Calu3 (cell line): ENCODE data around the gene DHX16. TPM values are rescaled to one million over a fixed set of nuclear protein-coding genes. Genes with fewer than 3 reads are reported as not detected.

Source experiments
- BruUV-seq: library from RNA; stranded (reverse); fragments of 400-500 nt; replicated peaks from 2 replicates; lab custom pipeline; 2021; lab: Mats Ljungman, UMichigan
- CTCF ChIA-PET: fragments of 300-600 bp; sonication (Branson Sonifier 250); formaldehyde crosslinking; loops from one replicate; lab custom pipeline; 2022; ENCODE audit warnings: antibody characterized with exemption; lab: Charles Lee
- DNase-seq: peaks from one replicate; pipeline ENCODE4 v3.0.0; 2022
- H3K27ac Mint-ChIP-seq: one replicate; pipeline ENCODE4 v1.8.0; 2022; ENCODE audit warnings: mixed read lengths; ENCODE audit not compliant: unreplicated experiment
- H3K27me3 Mint-ChIP-seq: one replicate; pipeline ENCODE4 v1.8.0; 2022; ENCODE audit warnings: mixed read lengths; ENCODE audit not compliant: unreplicated experiment
- H3K36me3 Mint-ChIP-seq: one replicate; pipeline ENCODE4 v1.8.0; 2022; ENCODE audit warnings: mild to moderate bottlenecking, moderate library complexity, mixed read lengths; ENCODE audit not compliant: insufficient read depth, unreplicated experiment
- H3K4me1 Mint-ChIP-seq: one replicate; pipeline ENCODE4 v1.8.0; 2022; ENCODE audit warnings: mild to moderate bottlenecking, low read depth, mixed read lengths; ENCODE audit not compliant: unreplicated experiment
- H3K4me3 Mint-ChIP-seq: one replicate; pipeline ENCODE4 v1.8.0; 2022; ENCODE audit warnings: mild to moderate bottlenecking, low read depth, moderate library complexity, mixed read lengths; ENCODE audit not compliant: unreplicated experiment
- H3K9me3 Mint-ChIP-seq: one replicate; pipeline ENCODE4 v1.8.0; 2022; ENCODE audit warnings: low read depth, mixed read lengths; ENCODE audit not compliant: unreplicated experiment
- intact Hi-C: fragments of 100-400 bp; cut with micrococcal nuclease; formaldehyde crosslinking; loops from one replicate; pipeline ENCODE4 v1.10.0; 2022; ENCODE audit not compliant: unreplicated experiment
- total RNA-seq: library from RNA; stranded (reverse); gene quantifications from 2 replicates; pipeline ENCODE4 v1.2.3, GENCODE V29; 2022
- TF ChIP-seq, protein P1 (sequence below): fragments of 200-600 bp; IDR thresholded peaks from one replicate; pipeline ENCODE4 v1.8.0; 2022; ENCODE audit warnings: antibody characterized with exemption; ENCODE audit not compliant: unreplicated experiment

The DHX16 gene
- total RNA-seq, 1 experiment from 2014 or later: 55.6 TPM

DNA sequence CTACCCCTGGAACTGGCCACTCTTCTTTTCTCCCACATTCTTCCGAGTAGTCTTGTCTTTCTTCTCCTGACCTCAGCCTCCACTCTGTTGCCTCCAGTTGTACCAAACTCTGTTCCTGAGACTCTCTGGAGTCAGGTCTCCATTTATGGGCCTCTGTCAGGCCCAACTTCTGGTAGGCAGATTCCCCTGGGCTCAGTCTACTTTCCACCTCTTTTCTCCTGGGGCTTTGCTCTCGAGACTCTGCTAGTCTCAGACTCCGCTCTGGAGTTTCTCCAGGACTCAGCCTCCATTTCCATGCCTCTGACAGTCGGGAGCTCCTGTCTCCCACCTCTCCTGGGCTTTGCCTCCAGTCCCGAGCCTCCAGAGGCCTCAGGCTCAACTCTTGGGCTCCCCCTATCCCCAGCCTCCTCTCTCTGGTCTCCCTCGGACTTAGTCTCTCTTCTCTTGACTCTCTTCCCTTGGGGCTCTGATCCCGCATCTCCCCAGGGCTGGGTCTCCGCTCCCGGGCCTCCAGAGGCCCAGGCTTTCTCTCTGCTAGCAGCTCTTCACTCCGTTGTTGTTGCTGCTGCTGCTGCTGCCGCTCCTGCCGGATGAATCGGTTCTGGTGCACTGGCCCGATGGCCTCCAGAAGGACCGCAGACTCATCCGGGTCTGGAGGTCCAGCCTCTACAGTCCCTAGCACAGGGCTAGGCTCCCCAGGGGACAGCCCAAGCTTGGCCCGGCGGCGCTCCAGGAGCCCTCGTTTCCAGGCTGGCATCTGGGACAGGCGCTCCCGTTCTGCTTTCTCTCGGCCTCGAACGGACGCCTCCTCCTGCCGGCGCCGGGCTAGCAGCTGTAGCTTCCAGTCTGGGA, 12.6 kb upstream of the DHX16 start:
- peaks cover 87% of the 10 kb centered on the region for H3K4me1 Mint-ChIP-seq
- peak overlapping the region; percentile 78 for H3K4me3 Mint-ChIP-seq
- H3K9me3 Mint-ChIP-seq: no peaks in the 10 kb centered on the region
- CTCF ChIA-PET: no interaction called here
- no peaks in the 10 kb centered on the region for H3K27me3 Mint-ChIP-seq
- H3K36me3 Mint-ChIP-seq: peaks cover 69% of the 10 kb centered on the region
- intact Hi-C loops: no loop called here
- peak overlapping the region; percentile 89 for H3K27ac Mint-ChIP-seq
- TF ChIP-seq, protein P1, sequence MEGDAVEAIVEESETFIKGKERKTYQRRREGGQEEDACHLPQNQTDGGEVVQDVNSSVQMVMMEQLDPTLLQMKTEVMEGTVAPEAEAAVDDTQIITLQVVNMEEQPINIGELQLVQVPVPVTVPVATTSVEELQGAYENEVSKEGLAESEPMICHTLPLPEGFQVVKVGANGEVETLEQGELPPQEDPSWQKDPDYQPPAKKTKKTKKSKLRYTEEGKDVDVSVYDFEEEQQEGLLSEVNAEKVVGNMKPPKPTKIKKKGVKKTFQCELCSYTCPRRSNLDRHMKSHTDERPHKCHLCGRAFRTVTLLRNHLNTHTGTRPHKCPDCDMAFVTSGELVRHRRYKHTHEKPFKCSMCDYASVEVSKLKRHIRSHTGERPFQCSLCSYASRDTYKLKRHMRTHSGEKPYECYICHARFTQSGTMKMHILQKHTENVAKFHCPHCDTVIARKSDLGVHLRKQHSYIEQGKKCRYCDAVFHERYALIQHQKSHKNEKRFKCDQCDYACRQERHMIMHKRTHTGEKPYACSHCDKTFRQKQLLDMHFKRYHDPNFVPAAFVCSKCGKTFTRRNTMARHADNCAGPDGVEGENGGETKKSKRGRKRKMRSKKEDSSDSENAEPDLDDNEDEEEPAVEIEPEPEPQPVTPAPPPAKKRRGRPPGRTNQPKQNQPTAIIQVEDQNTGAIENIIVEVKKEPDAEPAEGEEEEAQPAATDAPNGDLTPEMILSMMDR: no peak
- no peak for DNase-seq
- BruUV-seq: TSS peak; percentile 22

- no peak for DNase-seq
- CTCF ChIA-PET: interaction anchor here (0.6 kb wide), 1 partner anchor 300 kb away, joined by 4 read pairs; no protein-coding TSS in a partner anchor
- peak overlapping the region; percentile 89 for H3K27ac Mint-ChIP-seq
- intact Hi-C loops: no loop called here
- no peaks in the 10 kb centered on the region for H3K27me3 Mint-ChIP-seq
- peak overlapping the region; percentile 78 for H3K4me3 Mint-ChIP-seq
- peaks cover 71% of the 10 kb centered on the region for H3K36me3 Mint-ChIP-seq
- BruUV-seq: no TSS peak
- TF ChIP-seq, protein P1: no peak
- H3K9me3 Mint-ChIP-seq: no peaks in the 10 kb centered on the region
- peaks cover 84% of the 10 kb centered on the region for H3K4me1 Mint-ChIP-seq
Observed at GRCh38 chr6:30684386-30685156, 11.8 kb upstream of the DHX16 start.

DNA sequence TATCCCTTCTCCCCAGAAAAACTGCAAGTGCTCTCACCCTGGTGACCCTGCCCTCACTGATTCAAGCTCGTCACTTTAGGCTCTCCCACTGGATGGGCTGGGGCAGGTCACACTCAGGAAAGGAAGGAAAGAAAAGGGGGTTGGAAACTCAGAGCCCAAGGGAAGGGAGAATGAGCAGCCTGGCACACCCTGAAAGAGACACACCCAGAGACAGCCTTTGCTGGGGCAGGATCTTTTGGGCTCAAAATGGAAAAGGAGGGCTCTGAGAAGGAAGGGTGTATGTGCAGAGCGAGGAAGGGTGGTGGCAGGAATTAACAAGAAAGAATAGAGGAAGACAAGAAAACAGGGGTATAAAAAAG, 11.2 kb upstream of the DHX16 start:
- peaks cover 84% of the 10 kb centered on the region for H3K4me1 Mint-ChIP-seq
- intact Hi-C loops: no loop called here
- peak overlapping the region; percentile 4 for H3K27ac Mint-ChIP-seq
- BruUV-seq: no TSS peak
- CTCF ChIA-PET: interaction anchor here (0.6 kb wide), 1 partner anchor 301 kb away, joined by 4 read pairs; no protein-coding TSS in a partner anchor
- no peaks in the 10 kb centered on the region for H3K27me3 Mint-ChIP-seq
- no peaks in the 10 kb centered on the region for H3K9me3 Mint-ChIP-seq
- no peak for DNase-seq
- H3K36me3 Mint-ChIP-seq: peaks cover 77% of the 10 kb centered on the region
- peak overlapping the region; percentile 41 for H3K4me3 Mint-ChIP-seq
- TF ChIP-seq, protein P1: no peak

DNA sequence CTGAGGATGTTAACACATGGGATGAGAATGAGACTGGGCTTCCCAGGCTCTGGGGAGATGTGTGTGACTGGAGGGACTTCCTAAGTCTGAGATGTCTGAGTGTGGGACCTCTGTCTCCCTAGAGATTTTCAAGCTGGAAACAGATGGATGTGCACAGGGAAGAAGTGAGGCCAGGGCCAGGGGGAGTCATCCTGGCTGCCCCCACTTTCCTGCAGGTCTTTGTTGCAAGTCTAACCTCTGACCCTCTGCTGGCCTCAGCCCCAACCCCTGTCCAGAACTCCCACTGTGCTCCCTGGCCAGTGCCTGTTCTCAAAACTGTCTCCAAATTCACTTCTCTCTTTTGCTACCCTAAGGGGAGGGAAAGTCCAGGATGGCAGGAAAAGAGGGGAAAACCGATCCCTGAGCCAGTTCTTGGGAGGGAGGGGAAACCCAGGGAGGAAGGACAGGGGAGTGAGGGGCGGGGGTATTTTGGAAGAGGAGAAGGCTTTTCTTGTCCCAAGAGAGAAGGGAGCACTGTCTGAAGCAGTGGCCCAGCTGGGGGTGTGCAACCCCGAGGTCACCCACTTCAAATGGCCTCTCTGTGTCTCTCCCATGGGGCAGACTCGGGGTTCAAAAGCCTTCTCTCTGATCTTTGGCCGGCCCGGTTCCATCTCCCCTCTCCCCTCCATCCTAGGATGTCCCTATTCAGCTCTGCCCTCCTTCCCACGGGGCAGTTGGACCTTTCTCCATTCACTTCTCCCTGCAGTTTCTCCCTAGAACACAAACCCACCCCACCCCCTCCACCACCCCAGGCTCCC, 10.6 kb upstream of the DHX16 start:
- Mint-ChIP-seq H3K36me3 (peaks cover 79% of the 10 kb centered on the region), H3K4me3 (peak overlapping the region; percentile 41), H3K9me3 (no peaks in the 10 kb centered on the region), H3K27me3 (no peaks in the 10 kb centered on the region), H3K27ac (peak overlapping the region; percentile 42), H3K4me1 (peaks cover 82% of the 10 kb centered on the region)
- BruUV-seq: no TSS peak
- CTCF ChIA-PET: interaction anchor here (0.6 kb wide), 1 partner anchor 301 kb away, joined by 4 read pairs; no protein-coding TSS in a partner anchor
- DNase-seq: no peak
- TF ChIP-seq, protein P1: no peak
- intact Hi-C loops: no loop called here
